Ovary (tissue), 9 donors: Measurements from ENCODE around the gene POU5F2. TPM values are rescaled to one million over a fixed set of nuclear protein-coding genes. Genes with fewer than 3 reads are reported as not detected.

Experiments used
- DNase-seq, 5 donors: peaks; one replicate each; pipeline ENCODE4 v3.0.0-alpha.2; 2019 to 2020
- H3K27ac ChIP-seq, 2 donors: fragments of 200-600 bp; one replicate each; pipeline versions ENCODE4 v1.5.1 to v1.8.0; 2019 to 2022
- H3K27me3 ChIP-seq: fragments of 200-600 bp; one replicate; pipeline ENCODE4 v1.8.0; 2022
- H3K36me3 ChIP-seq: fragments of 200-600 bp; sonication (generic); one replicate; pipeline ENCODE4 v1.5.1; 2019
- H3K4me1 ChIP-seq: one replicate; pipeline ENCODE4 v1.8.1; 2013; ENCODE audit warnings: mild to moderate bottlenecking, moderate library complexity; ENCODE audit not compliant: insufficient read depth
- H3K4me3 ChIP-seq: fragments of 200-600 bp; sonication (generic); one replicate; pipeline ENCODE4 v1.5.1; 2017
- H3K9me3 ChIP-seq, 2 donors: fragments of 200-600 bp in 1 of 2; sonication (generic) in 1 of 2; one replicate each; pipeline versions ENCODE4 v1.5.1 to v1.8.1; 2013 to 2019; ENCODE audit warnings: mild to moderate bottlenecking in 1 of 2, moderate library complexity in 1 of 2
- EP300 ChIP-seq: sonication (generic); formaldehyde crosslinking; IDR thresholded peaks from one replicate; pipeline ENCODE4 v1.6.1; 2017; ENCODE audit warnings: antibody characterized with exemption
- POLR2A ChIP-seq: fragments of 450-650 bp; IDR thresholded peaks from one replicate; pipeline ENCODE4 v1.6.1; 2017; ENCODE audit warnings: antibody characterized with exemption, mild to moderate bottlenecking, moderate library complexity
- WGBS, 3 donors: extraction: QIAGEN DNeasy Blood & Tissue Kit in 1 of 3; methylation state at CpG; one replicate each; pipeline versions ENCODE4 v1.1.5 to v1.1.7; 2013 to 2017; 5-methylcytosine and 5-hydroxymethylcytosine counted together
- intact Hi-C, 4 donors: fragments of 100-400 bp; cut with DNase I; formaldehyde crosslinking; loops; one replicate each; pipeline versions ENCODE4 v1.11.0 to v1.15.1; 2022 to 2023
- polyA plus RNA-seq, 2 donors: library from polyadenylated mRNA; stranded (reverse); fragments of 200-250 nt in 1 of 2; fragments of 350-450 nt in 1 of 2; fragmentation: Illumina TruSeq in 1 of 2; extraction: RNeasy Lipid Tissue Mini Kit (QIAGEN cat#74804) in 1 of 2; gene quantifications; one replicate each; pipeline ENCODE4 v1.2.3, GENCODE V29; 2013 to 2014
- total RNA-seq, 7 donors: library from RNA; depleted of rRNA in 2 of 7; stranded (reverse); fragments of >200 nt in 2 of 7; fragmentation: NEBNext Ultra II Directional in 3 of 7; extraction: Animal tissue kit (Norgen Biotek cat#: 25700) in 3 of 7; gene quantifications; one replicate each; pipeline versions ENCODE4 v1.1.0 to v1.2.4, GENCODE V29; 2016 to 2023
- TF ChIP-seq, protein P1 (sequence below), 3 donors: fragments of 450-650 bp in 2 of 3; fragments of 200-600 bp in 1 of 3; IDR thresholded peaks; one replicate each; pipeline versions ENCODE4 v1.5.1 to v1.8.0; 2016 to 2022; ENCODE audit warnings: antibody characterized with exemption in 3 of 3, mild to moderate bottlenecking in 1 of 3
- donor health status: DM: no; HTN: no; CAD: no; lungs with moderate emphysema.
- donor health status: DM: no; HTN: no; CAD: no.
- donor health status: Bipolar disorder and iron deficiency.
- donor health status: DM: yes; HTN: yes; CAD: no.
- donor health status: DM: no; HTN: no; CAD: no.
- donor health status: DM: yes; HTN: yes; CAD: no.

Gene POU5F2
- total and polyA plus RNA-seq, 9 donors, result 0.06 to 3.0 (median 1.1) TPM

DNA sequence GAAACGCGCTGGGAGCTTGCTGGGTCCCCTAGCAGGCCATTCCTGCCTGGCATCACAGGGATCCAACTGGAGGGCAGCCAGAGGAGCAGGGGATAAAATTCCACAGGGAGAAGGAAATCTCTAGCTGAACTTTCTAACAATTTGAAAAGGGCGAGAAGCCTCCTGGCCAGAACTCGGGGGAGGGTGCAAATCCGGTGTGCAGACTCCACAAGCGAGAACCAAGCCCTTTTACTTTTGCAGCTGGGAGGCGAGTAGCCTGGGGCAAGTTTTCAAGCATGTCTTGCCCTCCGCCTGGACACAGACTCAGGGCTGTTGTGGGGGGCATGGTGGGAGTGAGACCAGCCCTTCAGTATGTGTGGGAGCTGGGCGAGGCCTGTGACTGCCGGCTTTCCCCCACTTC lies 14.3 kb upstream of the POU5F2 start:
- Histone ChIP-seq H3K9me3 (no peaks in the 10 kb centered on the region), H3K36me3 (no peaks in the 10 kb centered on the region), H3K27ac (no peak overlapping the region), H3K27me3 (no peaks in the 10 kb centered on the region), H3K4me3 (no peak overlapping the region), H3K4me1 (no peaks in the 10 kb centered on the region)
- no peak for DNase-seq
- intact Hi-C loops, result no loop called here
- TF ChIP-seq POLR2A (no peak), EP300 (no peak)
- TF ChIP-seq, protein P1, sequence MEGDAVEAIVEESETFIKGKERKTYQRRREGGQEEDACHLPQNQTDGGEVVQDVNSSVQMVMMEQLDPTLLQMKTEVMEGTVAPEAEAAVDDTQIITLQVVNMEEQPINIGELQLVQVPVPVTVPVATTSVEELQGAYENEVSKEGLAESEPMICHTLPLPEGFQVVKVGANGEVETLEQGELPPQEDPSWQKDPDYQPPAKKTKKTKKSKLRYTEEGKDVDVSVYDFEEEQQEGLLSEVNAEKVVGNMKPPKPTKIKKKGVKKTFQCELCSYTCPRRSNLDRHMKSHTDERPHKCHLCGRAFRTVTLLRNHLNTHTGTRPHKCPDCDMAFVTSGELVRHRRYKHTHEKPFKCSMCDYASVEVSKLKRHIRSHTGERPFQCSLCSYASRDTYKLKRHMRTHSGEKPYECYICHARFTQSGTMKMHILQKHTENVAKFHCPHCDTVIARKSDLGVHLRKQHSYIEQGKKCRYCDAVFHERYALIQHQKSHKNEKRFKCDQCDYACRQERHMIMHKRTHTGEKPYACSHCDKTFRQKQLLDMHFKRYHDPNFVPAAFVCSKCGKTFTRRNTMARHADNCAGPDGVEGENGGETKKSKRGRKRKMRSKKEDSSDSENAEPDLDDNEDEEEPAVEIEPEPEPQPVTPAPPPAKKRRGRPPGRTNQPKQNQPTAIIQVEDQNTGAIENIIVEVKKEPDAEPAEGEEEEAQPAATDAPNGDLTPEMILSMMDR (IDR thresholded peaks at IDR 0.05), result no peak
- WGBS, 3 donors, result 87 to 92% (median 87%) methylated on average over 10 of the region's 10 CpGs

DNA sequence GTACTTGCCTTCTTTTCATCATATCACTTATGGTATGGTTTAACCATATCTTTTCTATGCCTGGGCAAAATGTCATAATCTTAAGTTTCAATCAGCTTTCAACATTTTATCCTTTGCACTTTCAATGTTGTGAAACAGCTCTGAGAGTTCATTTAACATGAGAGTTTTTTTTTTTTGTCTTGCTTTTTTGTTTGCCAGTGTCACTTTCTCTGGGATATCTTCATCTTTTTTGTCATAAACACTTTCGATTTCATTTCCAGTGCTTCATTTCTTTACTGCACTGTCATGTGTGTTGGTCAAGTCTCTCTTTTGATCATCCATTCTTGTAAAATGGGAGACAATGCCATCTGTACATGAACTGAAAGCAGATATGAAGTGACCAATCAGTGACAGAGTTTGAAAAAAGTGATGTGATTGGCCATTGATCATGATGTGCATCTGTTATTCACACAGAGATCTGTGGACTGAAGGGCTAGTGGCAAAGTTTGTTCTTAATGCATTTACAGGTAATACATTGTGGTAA lies 7.5 kb upstream of the POU5F2 start:
- TF ChIP-seq, protein P1 (IDR thresholded peaks at IDR 0.05), result no peak
- TF ChIP-seq EP300, result no peak
- no peak for TF ChIP-seq POLR2A
- 94 to 95% (median 95%) methylated on average over 1 of the region's 1 CpG for WGBS, 3 donors
- Histone ChIP-seq H3K4me1 (no peaks in the 10 kb centered on the region), H3K9me3 (no peaks in the 10 kb centered on the region), H3K36me3 (no peaks in the 10 kb centered on the region), H3K4me3 (no peak overlapping the region), H3K27ac (no peak overlapping the region), H3K27me3 (no peaks in the 10 kb centered on the region)
- DNase-seq, result no peak
- intact Hi-C loops, result no loop called here

DNA sequence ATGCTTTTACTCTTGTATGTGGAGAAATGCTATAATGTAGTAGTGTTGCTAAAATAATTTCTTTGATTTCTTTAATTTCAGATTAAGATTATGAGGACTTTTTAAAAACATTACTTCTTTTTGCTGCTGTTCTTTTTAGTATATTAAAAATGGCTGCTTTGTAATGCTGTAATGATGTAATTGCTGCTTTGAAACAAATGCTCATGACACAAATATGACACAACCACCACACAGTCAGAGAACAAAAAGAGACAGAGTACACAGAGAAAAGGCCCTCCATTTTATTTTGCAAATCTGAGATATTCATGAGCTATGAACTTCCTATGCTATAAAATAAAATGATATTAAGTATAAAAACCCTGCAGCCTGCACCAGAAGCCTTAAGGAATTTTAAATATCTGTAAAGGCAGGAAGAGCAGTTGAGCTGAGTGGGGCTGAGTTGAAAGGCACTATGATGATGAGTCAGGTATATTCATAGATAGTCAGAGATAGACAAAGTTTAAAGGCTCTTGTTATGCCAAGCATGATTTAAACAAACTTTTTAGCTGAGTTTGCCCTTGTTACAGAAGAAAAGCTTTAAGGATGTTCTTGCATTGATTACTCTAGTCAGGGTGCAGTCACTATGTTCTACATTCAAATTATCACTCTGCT lies 5.1 kb upstream of the POU5F2 start:
- TF ChIP-seq EP300, result no peak
- H3K27ac ChIP-seq, result no peak overlapping the region
- H3K9me3 ChIP-seq, result no peaks in the 10 kb centered on the region
- no peaks in the 10 kb centered on the region for H3K36me3 ChIP-seq
- intact Hi-C loops, result no loop called here
- no peaks in the 10 kb centered on the region for H3K27me3 ChIP-seq
- H3K4me3 ChIP-seq, result no peak overlapping the region
- no peaks in the 10 kb centered on the region for H3K4me1 ChIP-seq
- no peak for DNase-seq

DNA sequence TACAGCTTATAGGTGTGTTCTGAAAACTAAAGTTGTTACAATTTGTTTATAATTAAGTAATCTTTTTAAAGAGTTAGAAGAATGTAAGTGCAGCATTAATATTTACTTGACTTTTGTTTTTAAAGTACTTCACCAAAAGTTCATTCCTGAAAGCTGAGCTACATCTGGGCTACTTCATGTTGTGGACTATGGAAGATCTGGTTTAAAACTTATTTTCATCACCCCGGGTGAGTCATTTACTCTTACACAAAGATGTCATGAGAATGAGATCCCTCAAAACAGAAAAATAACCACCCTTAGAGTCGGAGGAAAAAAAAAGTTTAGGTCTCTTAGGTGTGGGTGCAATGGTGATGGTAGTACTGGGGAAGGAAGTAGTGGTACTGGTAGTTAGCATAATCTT lies 5.1 kb downstream of the POU5F2 start:
- 91 to 94% (median 94%) methylated on average over 2 of the region's 2 CpGs for WGBS, 3 donors
- Histone ChIP-seq H3K4me3 (no peak overlapping the region), H3K4me1 (no peaks in the 10 kb centered on the region), H3K27me3 (no peaks in the 10 kb centered on the region), H3K9me3 (no peaks in the 10 kb centered on the region), H3K36me3 (no peaks in the 10 kb centered on the region), H3K27ac (no peak overlapping the region)
- TF ChIP-seq POLR2A, result no peak
- TF ChIP-seq EP300, result no peak
- TF ChIP-seq, protein P1 (IDR thresholded peaks at IDR 0.05), result no peak
- no peak for DNase-seq
- intact Hi-C loops, result no loop called here

DNA sequence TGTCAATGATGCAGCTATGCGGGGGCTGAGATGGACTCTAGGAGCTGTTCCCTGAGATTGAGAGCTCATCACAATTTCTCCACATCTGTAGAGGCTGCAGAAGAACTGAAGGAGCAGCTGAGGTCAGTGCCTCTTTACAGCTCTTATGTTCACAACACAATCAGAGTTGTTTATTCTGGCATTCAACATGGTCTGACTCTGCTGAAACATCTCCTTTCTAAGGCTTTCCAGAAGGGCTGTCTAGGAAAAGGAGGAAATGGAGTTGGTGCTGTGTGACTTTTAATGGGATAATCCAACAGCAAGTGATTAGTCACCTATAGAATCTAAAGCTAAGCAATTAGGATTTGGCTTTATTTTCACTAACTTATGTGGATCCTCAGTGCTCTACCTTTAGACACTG lies 6.0 kb downstream of the POU5F2 start:
- H3K27me3 ChIP-seq, result no peaks in the 10 kb centered on the region
- no peaks in the 10 kb centered on the region for H3K36me3 ChIP-seq
- TF ChIP-seq POLR2A, result no peak
- no peak for TF ChIP-seq EP300
- TF ChIP-seq, protein P1 (IDR thresholded peaks at IDR 0.05), result no peak
- H3K4me1 ChIP-seq, result no peaks in the 10 kb centered on the region
- no peak overlapping the region for H3K27ac ChIP-seq
- H3K9me3 ChIP-seq, result no peaks in the 10 kb centered on the region
- no peak for DNase-seq
- intact Hi-C loops, result no loop called here
- WGBS, 3 donors, result 94 to 100% (median 100%) methylated on average over 1 of the region's 1 CpG
- no peak overlapping the region for H3K4me3 ChIP-seq
